Gastrocnemius medialis (tissue), 4 donors: ENCODE measurements around the gene CCT6A.

ENCODE experiments used
- POLR2A ChIP-seq, 2 donors: fragments of 450-650 bp; IDR thresholded peaks; one replicate each; pipeline ENCODE4 v1.6.1; 2017; ENCODE audit warnings: antibody characterized with exemption in 2 of 2, mild to moderate bottlenecking in 2 of 2, moderate library complexity in 2 of 2
- TF ChIP-seq, protein P1 (sequence below), 5 experiments: fragments of 450-650 bp in 3 of 5; fragments of 200-600 bp in 2 of 5; sonication (generic) in 2 of 5; IDR thresholded peaks in 4 of 5; conservative IDR thresholded peaks in 1 of 5; 1 replicate in 4 of 5; 2 replicates in 1 of 5; pipeline ENCODE4 v1.5.1; 2016 to 2019; ENCODE audit warnings: antibody characterized with exemption in 5 of 5, mild to moderate bottlenecking in 3 of 5, moderate library complexity in 3 of 5

DNA sequence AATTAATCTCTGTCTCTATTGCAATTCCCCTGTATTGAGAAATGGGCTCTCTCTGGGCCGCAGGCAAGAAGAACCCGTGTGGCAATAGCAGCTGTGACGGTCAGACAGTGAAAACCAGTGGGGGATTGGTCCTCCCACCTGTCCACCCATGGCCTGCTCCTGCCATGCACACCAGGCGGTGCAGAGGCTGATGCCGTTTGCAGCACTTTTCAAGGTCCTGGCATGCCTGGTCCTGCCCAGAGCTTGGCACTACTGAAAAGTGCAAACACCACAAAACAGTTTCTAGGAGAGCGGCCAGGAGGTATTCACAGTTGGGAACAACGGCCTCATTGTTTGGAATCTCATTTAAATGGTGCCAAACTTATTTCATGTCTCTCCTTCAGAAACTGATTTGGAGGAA, 41.9 kb upstream of the CCT6A start:
- TF ChIP-seq, protein P1, sequence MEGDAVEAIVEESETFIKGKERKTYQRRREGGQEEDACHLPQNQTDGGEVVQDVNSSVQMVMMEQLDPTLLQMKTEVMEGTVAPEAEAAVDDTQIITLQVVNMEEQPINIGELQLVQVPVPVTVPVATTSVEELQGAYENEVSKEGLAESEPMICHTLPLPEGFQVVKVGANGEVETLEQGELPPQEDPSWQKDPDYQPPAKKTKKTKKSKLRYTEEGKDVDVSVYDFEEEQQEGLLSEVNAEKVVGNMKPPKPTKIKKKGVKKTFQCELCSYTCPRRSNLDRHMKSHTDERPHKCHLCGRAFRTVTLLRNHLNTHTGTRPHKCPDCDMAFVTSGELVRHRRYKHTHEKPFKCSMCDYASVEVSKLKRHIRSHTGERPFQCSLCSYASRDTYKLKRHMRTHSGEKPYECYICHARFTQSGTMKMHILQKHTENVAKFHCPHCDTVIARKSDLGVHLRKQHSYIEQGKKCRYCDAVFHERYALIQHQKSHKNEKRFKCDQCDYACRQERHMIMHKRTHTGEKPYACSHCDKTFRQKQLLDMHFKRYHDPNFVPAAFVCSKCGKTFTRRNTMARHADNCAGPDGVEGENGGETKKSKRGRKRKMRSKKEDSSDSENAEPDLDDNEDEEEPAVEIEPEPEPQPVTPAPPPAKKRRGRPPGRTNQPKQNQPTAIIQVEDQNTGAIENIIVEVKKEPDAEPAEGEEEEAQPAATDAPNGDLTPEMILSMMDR (IDR thresholded peaks at IDR 0.05 in 4 of 5, conservative IDR thresholded peaks at IDR 0.05 in 1 of 5): no peak
- TF ChIP-seq POLR2A (IDR thresholded peaks at IDR 0.05): no peak
